ENCODE measurements around the gene OR2A7. TPM values are rescaled to one million over a fixed set of nuclear protein-coding genes. Genes with fewer than 3 reads are reported as not detected.
A peak's percentile ranks its signal among the peaks of the same experiment; 100 is the strongest.
"Not testable (repeated sequence)": the region's sequence is repeated elsewhere in the genome, so short reads cannot be mapped to it uniquely, and the experiment has no call there.

OR2A7 gene
- total RNA-seq, 2 experiments from 2014 or later = 2.0 to 2.1 TPM

GRCh38 chr7:144223675-144224074, 40.9 kb downstream of the OR2A7 start:
- H3K4me3 Mint-ChIP-seq; H3K4me1 Mint-ChIP-seq (ENCODE audit: low read depth); H3K27me3 Mint-ChIP-seq; intact Hi-C loops (cut with micrococcal nuclease); POLR2A ChIA-PET; H3K27ac Mint-ChIP-seq; CTCF ChIA-PET; DNase-seq; ATAC-seq; H3K9me3 Mint-ChIP-seq; H3K36me3 Mint-ChIP-seq (ENCODE audit: low read depth): not testable (repeated sequence)

GRCh38 chr7:144220531-144220930, 44.1 kb downstream of the OR2A7 start:
- H3K9me3 Mint-ChIP-seq; H3K36me3 Mint-ChIP-seq (ENCODE audit: low read depth); H3K27me3 Mint-ChIP-seq; H3K4me3 Mint-ChIP-seq; intact Hi-C loops (cut with micrococcal nuclease); H3K4me1 Mint-ChIP-seq (ENCODE audit: low read depth); POLR2A ChIA-PET; H3K27ac Mint-ChIP-seq; ATAC-seq; DNase-seq; CTCF ChIA-PET: not testable (repeated sequence)

- peak; percentile 68 for ATAC-seq
- H3K4me1 Mint-ChIP-seq (ENCODE audit: low read depth); CTCF ChIA-PET; intact Hi-C loops (cut with micrococcal nuclease); POLR2A ChIA-PET; H3K36me3 Mint-ChIP-seq (ENCODE audit: low read depth); H3K9me3 Mint-ChIP-seq; H3K4me3 Mint-ChIP-seq; H3K27me3 Mint-ChIP-seq; DNase-seq; H3K27ac Mint-ChIP-seq: not testable (repeated sequence)
Observed at GRCh38 chr7:144219149-144219548, 45.4 kb downstream of the OR2A7 start.

- H3K4me1 Mint-ChIP-seq (ENCODE audit: low read depth); H3K36me3 Mint-ChIP-seq (ENCODE audit: low read depth); CTCF ChIA-PET: not testable (repeated sequence)
Observed at GRCh38 chr7:144218581-144218980, 46.0 kb downstream of the OR2A7 start.

GRCh38 chr7:144217200-144217599, 47.4 kb downstream of the OR2A7 start:
- POLR2A ChIA-PET; H3K27me3 Mint-ChIP-seq; ATAC-seq; H3K27ac Mint-ChIP-seq; H3K9me3 Mint-ChIP-seq; H3K4me3 Mint-ChIP-seq; H3K36me3 Mint-ChIP-seq (ENCODE audit: low read depth); H3K4me1 Mint-ChIP-seq (ENCODE audit: low read depth); intact Hi-C loops (cut with micrococcal nuclease); DNase-seq; CTCF ChIA-PET: not testable (repeated sequence)

More at GRCh38 chr7:144218581-144218980, 46.0 kb downstream of the OR2A7 start:
- intact Hi-C loops (cut with micrococcal nuclease); H3K4me3 Mint-ChIP-seq; POLR2A ChIA-PET; ATAC-seq; H3K27ac Mint-ChIP-seq; DNase-seq; H3K9me3 Mint-ChIP-seq; H3K27me3 Mint-ChIP-seq: not testable (repeated sequence)

Other genes starting within 250 kb of the OR2A7 start
- gene OR2A5, start 215.8 kb downstream of the OR2A7 start, total RNA-seq = not detected
- gene OR2A25, start 195.0 kb downstream of the OR2A7 start, total RNA-seq = not detected
- gene OR2A12, start 178.5 kb downstream of the OR2A7 start, total RNA-seq = not detected
- not detected for gene OR2A2, start 155.2 kb downstream of the OR2A7 start, total RNA-seq
- gene OR2A14, start 141.6 kb downstream of the OR2A7 start, total RNA-seq = not detected
- 1 to 10 TPM in 1 of 2 experiments, under 1 TPM in 1; 0.87 to 1.6 TPM for gene CTAGE4, start 81.3 kb downstream of the OR2A7 start, total RNA-seq
- 1 to 10 TPM; 2.3 to 2.8 TPM for gene ARHGEF35, start 69.0 kb downstream of the OR2A7 start, total RNA-seq
- gene OR2A42, start 25.2 kb downstream of the OR2A7 start, total RNA-seq = not detected
- under 1 TPM; 0.25 to 0.85 TPM for gene CTAGE8, start 4.5 kb upstream of the OR2A7 start, total RNA-seq
- gene OR2A1, start 47.6 kb upstream of the OR2A7 start, total RNA-seq = not detected
- 1 to 10 TPM; 6.7 to 7.5 TPM for gene ARHGEF5, start 90.6 kb upstream of the OR2A7 start, total RNA-seq
- not detected for gene NOBOX, start 138.9 kb upstream of the OR2A7 start, total RNA-seq

Measured in activated CD8-positive, alpha-beta T cell treated with anti-CD3 and anti-CD28 coated beads for 36 hours (primary cell).